ENCODE results near the gene CERK.
"Not testable (repeated sequence)": the region's sequence is repeated elsewhere in the genome, so short reads cannot be mapped to it uniquely, and the experiment has no call there.

DNA sequence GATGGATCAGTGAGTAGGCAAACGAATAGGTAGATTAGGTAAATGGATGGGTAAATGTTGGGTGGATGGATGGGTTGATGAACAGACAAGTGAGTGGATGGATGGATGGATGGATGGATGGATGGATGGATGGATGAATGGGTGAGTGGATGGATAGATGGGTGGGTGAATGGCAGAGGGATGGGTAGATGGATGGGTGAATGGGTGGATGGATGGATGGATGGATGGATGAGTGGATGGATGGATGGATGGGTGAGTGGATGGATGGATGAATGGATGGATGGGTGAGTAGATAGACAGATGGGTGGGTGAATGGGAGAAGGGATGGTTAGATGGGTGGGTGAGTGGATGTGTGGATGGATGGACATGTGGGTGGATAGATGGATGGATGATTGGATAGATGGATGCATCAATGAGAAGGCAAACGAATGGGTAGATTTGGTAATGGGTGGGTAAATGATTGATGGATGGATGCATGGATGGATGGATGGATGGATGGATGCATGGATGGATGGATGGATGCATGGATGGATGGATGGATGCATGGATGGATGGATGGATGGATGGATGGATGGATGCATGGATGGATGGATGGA lies 89.7 kb downstream of the CERK start:
- not testable (repeated sequence) for TF ChIP-seq FOXJ3 (CRISPR knock-in tag; IDR thresholded peaks at IDR 0.05; ENCODE audit: borderline replicate concordance); SMAD4 (CRISPR knock-in tag; IDR thresholded peaks at IDR 0.05); NR2C2 (CRISPR knock-in tag; IDR thresholded peaks at IDR 0.05); ZBTB21 (CRISPR knock-in tag; IDR thresholded peaks at IDR 0.05; ENCODE audit: borderline replicate concordance); JAZF1 (CRISPR knock-in tag; IDR thresholded peaks at IDR 0.05); TCF7 (CRISPR knock-in tag; IDR thresholded peaks at IDR 0.05; ENCODE audit: low read depth); SP1 (CRISPR knock-in tag; conservative IDR thresholded peaks at IDR 0.05)
- TF ChIP-seq, protein P1, sequence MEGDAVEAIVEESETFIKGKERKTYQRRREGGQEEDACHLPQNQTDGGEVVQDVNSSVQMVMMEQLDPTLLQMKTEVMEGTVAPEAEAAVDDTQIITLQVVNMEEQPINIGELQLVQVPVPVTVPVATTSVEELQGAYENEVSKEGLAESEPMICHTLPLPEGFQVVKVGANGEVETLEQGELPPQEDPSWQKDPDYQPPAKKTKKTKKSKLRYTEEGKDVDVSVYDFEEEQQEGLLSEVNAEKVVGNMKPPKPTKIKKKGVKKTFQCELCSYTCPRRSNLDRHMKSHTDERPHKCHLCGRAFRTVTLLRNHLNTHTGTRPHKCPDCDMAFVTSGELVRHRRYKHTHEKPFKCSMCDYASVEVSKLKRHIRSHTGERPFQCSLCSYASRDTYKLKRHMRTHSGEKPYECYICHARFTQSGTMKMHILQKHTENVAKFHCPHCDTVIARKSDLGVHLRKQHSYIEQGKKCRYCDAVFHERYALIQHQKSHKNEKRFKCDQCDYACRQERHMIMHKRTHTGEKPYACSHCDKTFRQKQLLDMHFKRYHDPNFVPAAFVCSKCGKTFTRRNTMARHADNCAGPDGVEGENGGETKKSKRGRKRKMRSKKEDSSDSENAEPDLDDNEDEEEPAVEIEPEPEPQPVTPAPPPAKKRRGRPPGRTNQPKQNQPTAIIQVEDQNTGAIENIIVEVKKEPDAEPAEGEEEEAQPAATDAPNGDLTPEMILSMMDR (IDR thresholded peaks at IDR 0.05), result not testable (repeated sequence)
- TF ChIP-seq, protein P2, sequence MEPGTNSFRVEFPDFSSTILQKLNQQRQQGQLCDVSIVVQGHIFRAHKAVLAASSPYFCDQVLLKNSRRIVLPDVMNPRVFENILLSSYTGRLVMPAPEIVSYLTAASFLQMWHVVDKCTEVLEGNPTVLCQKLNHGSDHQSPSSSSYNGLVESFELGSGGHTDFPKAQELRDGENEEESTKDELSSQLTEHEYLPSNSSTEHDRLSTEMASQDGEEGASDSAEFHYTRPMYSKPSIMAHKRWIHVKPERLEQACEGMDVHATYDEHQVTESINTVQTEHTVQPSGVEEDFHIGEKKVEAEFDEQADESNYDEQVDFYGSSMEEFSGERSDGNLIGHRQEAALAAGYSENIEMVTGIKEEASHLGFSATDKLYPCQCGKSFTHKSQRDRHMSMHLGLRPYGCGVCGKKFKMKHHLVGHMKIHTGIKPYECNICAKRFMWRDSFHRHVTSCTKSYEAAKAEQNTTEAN (CRISPR knock-in tag; IDR thresholded peaks at IDR 0.05), result not testable (repeated sequence)
- TF ChIP-seq, protein P3, sequence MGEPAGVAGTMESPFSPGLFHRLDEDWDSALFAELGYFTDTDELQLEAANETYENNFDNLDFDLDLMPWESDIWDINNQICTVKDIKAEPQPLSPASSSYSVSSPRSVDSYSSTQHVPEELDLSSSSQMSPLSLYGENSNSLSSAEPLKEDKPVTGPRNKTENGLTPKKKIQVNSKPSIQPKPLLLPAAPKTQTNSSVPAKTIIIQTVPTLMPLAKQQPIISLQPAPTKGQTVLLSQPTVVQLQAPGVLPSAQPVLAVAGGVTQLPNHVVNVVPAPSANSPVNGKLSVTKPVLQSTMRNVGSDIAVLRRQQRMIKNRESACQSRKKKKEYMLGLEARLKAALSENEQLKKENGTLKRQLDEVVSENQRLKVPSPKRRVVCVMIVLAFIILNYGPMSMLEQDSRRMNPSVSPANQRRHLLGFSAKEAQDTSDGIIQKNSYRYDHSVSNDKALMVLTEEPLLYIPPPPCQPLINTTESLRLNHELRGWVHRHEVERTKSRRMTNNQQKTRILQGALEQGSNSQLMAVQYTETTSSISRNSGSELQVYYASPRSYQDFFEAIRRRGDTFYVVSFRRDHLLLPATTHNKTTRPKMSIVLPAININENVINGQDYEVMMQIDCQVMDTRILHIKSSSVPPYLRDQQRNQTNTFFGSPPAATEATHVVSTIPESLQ (CRISPR knock-in tag; IDR thresholded peaks at IDR 0.05), result not testable (repeated sequence)
- TF ChIP-seq, protein P4, sequence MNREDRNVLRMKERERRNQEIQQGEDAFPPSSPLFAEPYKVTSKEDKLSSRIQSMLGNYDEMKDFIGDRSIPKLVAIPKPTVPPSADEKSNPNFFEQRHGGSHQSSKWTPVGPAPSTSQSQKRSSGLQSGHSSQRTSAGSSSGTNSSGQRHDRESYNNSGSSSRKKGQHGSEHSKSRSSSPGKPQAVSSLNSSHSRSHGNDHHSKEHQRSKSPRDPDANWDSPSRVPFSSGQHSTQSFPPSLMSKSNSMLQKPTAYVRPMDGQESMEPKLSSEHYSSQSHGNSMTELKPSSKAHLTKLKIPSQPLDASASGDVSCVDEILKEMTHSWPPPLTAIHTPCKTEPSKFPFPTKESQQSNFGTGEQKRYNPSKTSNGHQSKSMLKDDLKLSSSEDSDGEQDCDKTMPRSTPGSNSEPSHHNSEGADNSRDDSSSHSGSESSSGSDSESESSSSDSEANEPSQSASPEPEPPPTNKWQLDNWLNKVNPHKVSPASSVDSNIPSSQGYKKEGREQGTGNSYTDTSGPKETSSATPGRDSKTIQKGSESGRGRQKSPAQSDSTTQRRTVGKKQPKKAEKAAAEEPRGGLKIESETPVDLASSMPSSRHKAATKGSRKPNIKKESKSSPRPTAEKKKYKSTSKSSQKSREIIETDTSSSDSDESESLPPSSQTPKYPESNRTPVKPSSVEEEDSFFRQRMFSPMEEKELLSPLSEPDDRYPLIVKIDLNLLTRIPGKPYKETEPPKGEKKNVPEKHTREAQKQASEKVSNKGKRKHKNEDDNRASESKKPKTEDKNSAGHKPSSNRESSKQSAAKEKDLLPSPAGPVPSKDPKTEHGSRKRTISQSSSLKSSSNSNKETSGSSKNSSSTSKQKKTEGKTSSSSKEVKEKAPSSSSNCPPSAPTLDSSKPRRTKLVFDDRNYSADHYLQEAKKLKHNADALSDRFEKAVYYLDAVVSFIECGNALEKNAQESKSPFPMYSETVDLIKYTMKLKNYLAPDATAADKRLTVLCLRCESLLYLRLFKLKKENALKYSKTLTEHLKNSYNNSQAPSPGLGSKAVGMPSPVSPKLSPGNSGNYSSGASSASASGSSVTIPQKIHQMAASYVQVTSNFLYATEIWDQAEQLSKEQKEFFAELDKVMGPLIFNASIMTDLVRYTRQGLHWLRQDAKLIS (CRISPR knock-in tag; IDR thresholded peaks at IDR 0.05; ENCODE audit: borderline replicate concordance), result not testable (repeated sequence)
- TF ChIP-seq, protein P5, sequence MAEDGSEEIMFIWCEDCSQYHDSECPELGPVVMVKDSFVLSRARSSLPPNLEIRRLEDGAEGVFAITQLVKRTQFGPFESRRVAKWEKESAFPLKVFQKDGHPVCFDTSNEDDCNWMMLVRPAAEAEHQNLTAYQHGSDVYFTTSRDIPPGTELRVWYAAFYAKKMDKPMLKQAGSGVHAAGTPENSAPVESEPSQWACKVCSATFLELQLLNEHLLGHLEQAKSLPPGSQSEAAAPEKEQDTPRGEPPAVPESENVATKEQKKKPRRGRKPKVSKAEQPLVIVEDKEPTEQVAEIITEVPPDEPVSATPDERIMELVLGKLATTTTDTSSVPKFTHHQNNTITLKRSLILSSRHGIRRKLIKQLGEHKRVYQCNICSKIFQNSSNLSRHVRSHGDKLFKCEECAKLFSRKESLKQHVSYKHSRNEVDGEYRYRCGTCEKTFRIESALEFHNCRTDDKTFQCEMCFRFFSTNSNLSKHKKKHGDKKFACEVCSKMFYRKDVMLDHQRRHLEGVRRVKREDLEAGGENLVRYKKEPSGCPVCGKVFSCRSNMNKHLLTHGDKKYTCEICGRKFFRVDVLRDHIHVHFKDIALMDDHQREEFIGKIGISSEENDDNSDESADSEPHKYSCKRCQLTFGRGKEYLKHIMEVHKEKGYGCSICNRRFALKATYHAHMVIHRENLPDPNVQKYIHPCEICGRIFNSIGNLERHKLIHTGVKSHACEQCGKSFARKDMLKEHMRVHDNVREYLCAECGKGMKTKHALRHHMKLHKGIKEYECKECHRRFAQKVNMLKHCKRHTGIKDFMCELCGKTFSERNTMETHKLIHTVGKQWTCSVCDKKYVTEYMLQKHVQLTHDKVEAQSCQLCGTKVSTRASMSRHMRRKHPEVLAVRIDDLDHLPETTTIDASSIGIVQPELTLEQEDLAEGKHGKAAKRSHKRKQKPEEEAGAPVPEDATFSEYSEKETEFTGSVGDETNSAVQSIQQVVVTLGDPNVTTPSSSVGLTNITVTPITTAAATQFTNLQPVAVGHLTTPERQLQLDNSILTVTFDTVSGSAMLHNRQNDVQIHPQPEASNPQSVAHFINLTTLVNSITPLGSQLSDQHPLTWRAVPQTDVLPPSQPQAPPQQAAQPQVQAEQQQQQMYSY (CRISPR knock-in tag; IDR thresholded peaks at IDR 0.05), result not testable (repeated sequence)
- TF ChIP-seq, protein P6, sequence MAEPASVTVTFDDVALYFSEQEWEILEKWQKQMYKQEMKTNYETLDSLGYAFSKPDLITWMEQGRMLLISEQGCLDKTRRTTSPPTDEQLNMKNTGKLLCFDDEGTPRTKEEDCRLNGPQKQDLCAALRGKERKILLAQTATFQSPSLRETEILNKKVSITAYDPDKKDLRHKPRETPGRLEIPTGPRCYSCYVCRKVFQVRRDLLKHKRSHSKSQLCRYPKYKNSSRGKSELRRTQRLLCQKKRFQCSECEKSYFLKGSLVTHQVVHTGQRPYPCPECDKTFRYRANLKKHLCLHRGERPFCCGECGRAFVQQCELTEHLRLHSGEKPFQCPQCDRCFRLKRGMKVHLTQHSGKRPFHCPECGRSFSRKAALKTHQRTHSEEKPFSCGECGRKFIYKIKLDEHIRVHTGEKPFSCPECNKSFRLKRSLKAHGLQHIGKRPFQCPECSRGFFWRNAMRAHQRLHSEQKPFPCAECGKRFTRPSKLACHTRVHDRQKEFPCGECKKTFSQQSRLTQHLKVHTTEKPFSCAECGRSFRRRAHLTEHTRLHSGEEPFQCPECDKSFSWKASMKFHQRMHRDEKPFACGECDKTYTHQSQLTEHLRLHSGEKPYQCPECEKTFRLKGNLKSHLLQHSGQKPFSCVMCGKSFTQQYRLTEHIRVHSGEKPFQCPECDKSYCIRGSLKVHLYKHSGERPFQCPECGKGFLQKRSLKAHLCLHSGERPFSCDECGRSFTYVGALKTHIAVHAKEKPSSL (CRISPR knock-in tag; conservative IDR thresholded peaks at IDR 0.05), result not testable (repeated sequence)

All from WTC11 (cell line).